Vagina (tissue), 2 donors: ENCODE data around the gene CRYAA. TPM values are rescaled to one million over a fixed set of nuclear protein-coding genes. Genes with fewer than 3 reads are reported as not detected.

Experiments
- DNase-seq, 2 donors: peaks; one replicate each; pipeline ENCODE4 v3.0.0-alpha.2; 2017; ENCODE audit errors: extremely low spot score in 2 of 2
- H3K27ac ChIP-seq: fragments of 200-600 bp; sonication (generic); one replicate; pipeline ENCODE4 v1.5.1; 2019
- H3K27me3 ChIP-seq: fragments of 200-600 bp; sonication (generic); one replicate; pipeline ENCODE4 v1.5.1; 2019
- H3K36me3 ChIP-seq, 2 donors: fragments of 200-600 bp; sonication (generic); one replicate each; pipeline ENCODE4 v1.5.1; 2017 to 2019
- H3K4me1 ChIP-seq: fragments of 200-600 bp; sonication (generic); one replicate; pipeline ENCODE4 v1.5.1; 2019
- H3K4me3 ChIP-seq, 2 donors: fragments of 200-600 bp; sonication (generic); 1 replicate in 1 of 2; 2 replicates in 1 of 2; pipeline ENCODE4 v1.5.1; 2016 to 2019
- H3K9me3 ChIP-seq: fragments of 200-600 bp; sonication (generic); one replicate; pipeline ENCODE4 v1.5.1; 2019
- POLR2A ChIP-seq, 2 donors: fragments of 450-650 bp; IDR thresholded peaks; one replicate each; pipeline ENCODE4 v1.6.1; 2017; ENCODE audit warnings: antibody characterized with exemption in 2 of 2, mild to moderate bottlenecking in 2 of 2, moderate library complexity in 2 of 2
- POLR2AphosphoS5 ChIP-seq, 2 donors: sonication (generic); formaldehyde crosslinking; IDR thresholded peaks; one replicate each; pipeline ENCODE4 v1.9.0; 2017; ENCODE audit warnings: antibody characterized with exemption in 2 of 2, mild to moderate bottlenecking in 2 of 2, low read depth in 1 of 2; ENCODE audit not compliant: insufficient read depth in 1 of 2
- intact Hi-C: fragments of 100-400 bp; cut with DNase I; formaldehyde crosslinking; loops from one replicate; pipeline ENCODE4 v1.15.1; 2023
- total RNA-seq: library from RNA; depleted of rRNA; stranded (reverse); fragments of >200 nt; gene quantifications from one replicate; pipeline ENCODE4 v1.2.3, GENCODE V29; 2016
- TF ChIP-seq, protein P1 (sequence below), 3 experiments: fragments of 450-650 bp in 2 of 3; fragments of 200-600 bp in 1 of 3; sonication (generic) in 1 of 3; IDR thresholded peaks; one replicate each; pipeline ENCODE4 v1.5.1; 2017 to 2019; ENCODE audit warnings: antibody characterized with exemption in 3 of 3, mild to moderate bottlenecking in 2 of 3, moderate library complexity in 2 of 3

The CRYAA gene
- total RNA-seq, 1 donor from 2014 or later, result not detected

DNA sequence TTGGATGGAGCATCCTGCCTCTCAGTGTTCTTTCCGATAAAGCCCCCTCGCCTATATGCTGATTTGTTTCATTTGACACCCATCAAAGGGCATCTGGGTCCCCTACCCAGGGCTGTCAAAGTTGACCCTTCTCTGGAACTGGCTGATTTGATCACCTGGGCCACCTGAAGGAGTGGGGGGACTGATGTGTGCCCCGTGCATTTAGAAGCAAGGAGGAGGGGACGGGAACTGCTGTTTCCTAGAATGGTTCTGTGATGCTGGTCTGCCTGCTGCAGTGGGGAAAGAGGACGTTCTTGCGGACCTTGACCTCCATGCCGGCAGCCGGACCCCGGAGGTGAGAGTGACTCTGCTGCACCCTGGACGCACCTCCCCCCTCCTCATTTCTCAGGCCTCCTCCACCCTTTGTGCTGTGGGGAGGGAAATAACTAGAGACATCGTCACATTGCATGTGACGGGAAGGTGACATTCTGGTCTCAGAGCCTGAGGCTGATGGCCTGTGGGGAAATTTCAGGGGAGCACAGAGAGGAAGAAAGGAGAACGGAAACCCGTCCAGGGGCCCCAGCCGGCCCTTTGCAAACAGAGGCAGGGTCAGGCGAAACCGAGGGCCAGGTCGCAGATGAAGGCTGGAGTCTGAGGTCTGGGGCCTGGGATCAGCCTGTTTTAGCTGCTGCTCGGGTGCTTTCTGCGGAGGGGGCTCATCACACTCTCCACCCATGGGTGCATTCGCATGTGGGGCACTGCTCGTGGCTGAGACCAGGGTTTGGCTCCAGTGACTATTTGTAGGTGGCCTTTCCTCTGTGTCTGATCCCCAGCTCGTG lies 25.7 kb downstream of the CRYAA start:
- H3K9me3 ChIP-seq, result no peaks in the 10 kb centered on the region
- no peak overlapping the region for H3K27ac ChIP-seq
- intact Hi-C loops, result no loop called here
- peak in 1 of 2 donors; percentile 72 for DNase-seq
- H3K27me3 ChIP-seq, result no peaks in the 10 kb centered on the region
- TF ChIP-seq POLR2AphosphoS5 (IDR thresholded peaks at IDR 0.05; ENCODE audit: insufficient read depth in 1 of 2, low read depth in 1 of 2), result no peak
- H3K4me1 ChIP-seq, result peaks cover 10% of the 10 kb centered on the region
- no peak overlapping the region for H3K4me3 ChIP-seq
- H3K36me3 ChIP-seq, result no peaks in the 10 kb centered on the region

DNA sequence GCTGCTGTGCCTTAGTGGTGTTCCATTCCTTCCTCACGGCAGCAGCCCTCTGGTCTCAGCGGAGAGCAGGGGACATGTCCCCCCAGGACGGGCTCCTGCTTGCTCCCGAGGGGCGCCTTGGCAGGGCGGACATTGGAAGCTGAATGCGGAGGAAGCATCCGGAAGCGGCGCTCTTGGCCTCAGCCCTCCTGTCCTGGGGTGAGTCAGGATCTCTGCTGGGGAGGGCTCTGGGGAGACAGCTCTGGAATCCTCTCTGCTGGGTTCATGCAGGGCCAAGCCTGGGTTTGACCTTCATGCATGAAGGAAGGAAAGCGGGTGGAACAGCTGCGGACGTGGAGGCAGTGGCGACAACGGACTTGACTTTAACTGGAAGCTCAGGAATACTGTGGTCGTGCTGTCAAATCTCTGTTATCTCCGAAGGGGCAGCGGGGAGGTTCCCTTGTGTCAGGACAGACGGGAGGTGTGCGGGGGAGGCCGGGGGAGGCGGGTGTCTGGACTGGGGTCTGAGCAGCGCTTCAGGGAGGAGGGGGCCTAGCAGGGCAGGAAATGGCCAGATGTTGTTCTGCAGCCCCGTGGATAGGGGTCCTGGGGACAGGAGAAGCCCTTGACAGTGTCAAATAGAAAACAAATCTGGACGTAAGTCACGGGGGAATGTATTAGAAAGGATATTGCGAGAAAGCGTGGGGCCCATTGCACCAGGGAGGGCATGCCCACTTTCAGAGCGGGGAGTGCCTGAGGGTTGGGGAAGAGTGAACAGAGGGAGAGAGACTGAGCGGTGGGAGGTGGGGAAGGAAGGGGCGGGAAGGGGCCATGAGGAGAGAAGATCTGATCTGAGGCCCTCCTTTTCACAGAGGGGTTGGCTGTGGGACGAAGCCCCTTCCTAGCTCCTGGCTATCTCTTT lies 26.6 kb downstream of the CRYAA start:
- H3K4me3 ChIP-seq, result no peak overlapping the region
- TF ChIP-seq POLR2A (IDR thresholded peaks at IDR 0.05), result no peak
- TF ChIP-seq POLR2AphosphoS5 (IDR thresholded peaks at IDR 0.05; ENCODE audit: insufficient read depth in 1 of 2, low read depth in 1 of 2), result no peak
- TF ChIP-seq, protein P1, sequence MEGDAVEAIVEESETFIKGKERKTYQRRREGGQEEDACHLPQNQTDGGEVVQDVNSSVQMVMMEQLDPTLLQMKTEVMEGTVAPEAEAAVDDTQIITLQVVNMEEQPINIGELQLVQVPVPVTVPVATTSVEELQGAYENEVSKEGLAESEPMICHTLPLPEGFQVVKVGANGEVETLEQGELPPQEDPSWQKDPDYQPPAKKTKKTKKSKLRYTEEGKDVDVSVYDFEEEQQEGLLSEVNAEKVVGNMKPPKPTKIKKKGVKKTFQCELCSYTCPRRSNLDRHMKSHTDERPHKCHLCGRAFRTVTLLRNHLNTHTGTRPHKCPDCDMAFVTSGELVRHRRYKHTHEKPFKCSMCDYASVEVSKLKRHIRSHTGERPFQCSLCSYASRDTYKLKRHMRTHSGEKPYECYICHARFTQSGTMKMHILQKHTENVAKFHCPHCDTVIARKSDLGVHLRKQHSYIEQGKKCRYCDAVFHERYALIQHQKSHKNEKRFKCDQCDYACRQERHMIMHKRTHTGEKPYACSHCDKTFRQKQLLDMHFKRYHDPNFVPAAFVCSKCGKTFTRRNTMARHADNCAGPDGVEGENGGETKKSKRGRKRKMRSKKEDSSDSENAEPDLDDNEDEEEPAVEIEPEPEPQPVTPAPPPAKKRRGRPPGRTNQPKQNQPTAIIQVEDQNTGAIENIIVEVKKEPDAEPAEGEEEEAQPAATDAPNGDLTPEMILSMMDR (IDR thresholded peaks at IDR 0.05), result no peak
- peak in 1 of 2 donors; percentile 85 for DNase-seq

DNA sequence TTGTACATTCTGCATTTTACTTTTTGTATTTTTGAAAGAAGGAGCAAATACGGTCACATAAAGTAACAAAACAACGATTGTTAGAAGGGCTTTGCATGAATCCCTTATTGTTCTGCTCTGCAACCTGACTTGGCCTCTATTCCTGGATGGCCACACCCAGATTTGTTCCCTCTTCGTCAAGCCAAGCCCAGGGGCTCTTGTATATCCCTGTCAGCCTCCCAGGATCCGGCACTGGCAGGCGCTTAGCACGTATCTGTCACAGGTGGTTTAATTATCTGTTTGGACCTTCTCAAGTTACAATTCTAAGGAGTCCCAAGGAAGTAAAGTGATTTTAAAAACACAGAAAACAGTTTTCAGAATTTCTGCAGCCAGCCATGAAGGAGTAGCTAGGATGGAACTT lies 28.0 kb downstream of the CRYAA start:
- intact Hi-C loops, result no loop called here
- DNase-seq, result peak in 1 of 2 donors; percentile 79
- peaks cover 10% of the 10 kb centered on the region for H3K4me1 ChIP-seq
- peaks cover 12% of the 10 kb centered on the region for H3K9me3 ChIP-seq
- H3K27me3 ChIP-seq, result no peaks in the 10 kb centered on the region
- TF ChIP-seq POLR2A (IDR thresholded peaks at IDR 0.05) (no peak), POLR2AphosphoS5 (IDR thresholded peaks at IDR 0.05; ENCODE audit: insufficient read depth in 1 of 2, low read depth in 1 of 2) (peak in 1 of 2 donors; percentile 38)
- no peaks in the 10 kb centered on the region for H3K36me3 ChIP-seq
- H3K4me3 ChIP-seq, result no peak overlapping the region
- H3K27ac ChIP-seq, result no peak overlapping the region

More for the DNA sequence above, 26.6 kb downstream of the CRYAA start:
- Histone ChIP-seq H3K27me3 (no peaks in the 10 kb centered on the region), H3K36me3 (no peaks in the 10 kb centered on the region), H3K9me3 (no peaks in the 10 kb centered on the region), H3K27ac (no peak overlapping the region), H3K4me1 (peaks cover 10% of the 10 kb centered on the region)
- intact Hi-C loops, result no loop called here

DNA sequence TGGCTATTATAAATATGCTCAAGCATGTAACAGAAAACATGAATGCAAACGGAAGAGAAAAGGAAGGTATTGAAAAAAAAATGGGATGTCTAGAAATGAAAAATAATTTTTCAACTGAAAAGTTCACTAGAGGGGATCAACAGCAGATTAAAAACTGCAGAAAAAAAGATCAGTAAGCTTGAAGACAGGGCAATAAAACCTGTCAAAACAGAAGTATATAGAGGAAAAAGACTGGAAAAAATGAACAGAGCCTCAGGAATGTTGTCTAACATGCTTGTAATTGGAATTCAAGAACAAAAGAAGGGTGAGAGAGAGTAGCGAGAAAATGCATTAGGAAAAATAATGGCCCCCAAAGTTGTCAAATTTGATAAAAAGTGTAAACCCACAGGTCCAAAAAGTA lies 29.6 kb downstream of the CRYAA start:
- no peaks in the 10 kb centered on the region for H3K27me3 ChIP-seq
- H3K36me3 ChIP-seq, result no peaks in the 10 kb centered on the region
- no peak for DNase-seq
- TF ChIP-seq, protein P1 (IDR thresholded peaks at IDR 0.05), result no peak
- TF ChIP-seq POLR2AphosphoS5 (IDR thresholded peaks at IDR 0.05; ENCODE audit: insufficient read depth in 1 of 2, low read depth in 1 of 2) (no peak), POLR2A (IDR thresholded peaks at IDR 0.05) (no peak)
- H3K9me3 ChIP-seq, result peaks cover 12% of the 10 kb centered on the region
- peaks cover 9% of the 10 kb centered on the region for H3K4me1 ChIP-seq
- H3K4me3 ChIP-seq, result no peak overlapping the region
- intact Hi-C loops, result no loop called here
- no peak overlapping the region for H3K27ac ChIP-seq

DNA sequence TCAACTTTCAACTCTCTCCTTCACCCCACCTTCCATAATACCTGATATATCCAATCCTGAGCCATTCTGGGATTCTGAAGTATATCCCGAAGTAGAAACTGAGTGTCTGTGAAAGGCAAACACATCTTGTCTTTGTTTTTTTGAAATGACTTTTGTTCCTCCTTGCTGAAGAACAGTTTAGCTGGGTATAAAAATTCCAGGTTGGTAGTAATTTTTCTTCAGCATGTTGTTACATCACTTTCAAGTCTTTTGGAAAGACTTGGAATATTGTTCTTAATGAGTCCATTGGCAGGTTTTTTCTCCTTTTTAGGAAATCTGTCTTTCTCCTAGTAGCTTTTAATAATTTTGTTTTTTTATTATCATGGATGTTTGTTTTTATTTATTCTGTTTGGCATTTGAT lies 32.7 kb downstream of the CRYAA start:
- no peaks in the 10 kb centered on the region for H3K27me3 ChIP-seq

More for the DNA sequence above, 32.7 kb downstream of the CRYAA start:
- Histone ChIP-seq H3K36me3 (no peaks in the 10 kb centered on the region), H3K9me3 (peaks cover 12% of the 10 kb centered on the region), H3K4me3 (no peak overlapping the region), H3K4me1 (no peaks in the 10 kb centered on the region), H3K27ac (no peak overlapping the region)
- TF ChIP-seq POLR2A (IDR thresholded peaks at IDR 0.05), result no peak
- TF ChIP-seq POLR2AphosphoS5 (IDR thresholded peaks at IDR 0.05; ENCODE audit: insufficient read depth in 1 of 2, low read depth in 1 of 2), result no peak
- TF ChIP-seq, protein P1 (IDR thresholded peaks at IDR 0.05), result no peak
- DNase-seq, result no peak
- intact Hi-C loops, result no loop called here
